Activated CD8-positive, alpha-beta memory T cell treated with anti-CD3 and anti-CD28 coated beads, Interleukin-2, amount 50 U/mL, for 24 hours (primary cell): ENCODE results near the gene ATP13A3.
A peak's percentile ranks its signal among the peaks of the same experiment; 100 is the strongest.
"Not testable (repeated sequence)": the region's sequence is repeated elsewhere in the genome, so short reads cannot be mapped to it uniquely, and the experiment has no call there.

Experiments used
- DNase-seq: peaks from one replicate; pipeline ENCODE4 v3.0.0-alpha.2; 2020; ENCODE audit errors: extremely low read depth

The ATP13A3 gene

DNA sequence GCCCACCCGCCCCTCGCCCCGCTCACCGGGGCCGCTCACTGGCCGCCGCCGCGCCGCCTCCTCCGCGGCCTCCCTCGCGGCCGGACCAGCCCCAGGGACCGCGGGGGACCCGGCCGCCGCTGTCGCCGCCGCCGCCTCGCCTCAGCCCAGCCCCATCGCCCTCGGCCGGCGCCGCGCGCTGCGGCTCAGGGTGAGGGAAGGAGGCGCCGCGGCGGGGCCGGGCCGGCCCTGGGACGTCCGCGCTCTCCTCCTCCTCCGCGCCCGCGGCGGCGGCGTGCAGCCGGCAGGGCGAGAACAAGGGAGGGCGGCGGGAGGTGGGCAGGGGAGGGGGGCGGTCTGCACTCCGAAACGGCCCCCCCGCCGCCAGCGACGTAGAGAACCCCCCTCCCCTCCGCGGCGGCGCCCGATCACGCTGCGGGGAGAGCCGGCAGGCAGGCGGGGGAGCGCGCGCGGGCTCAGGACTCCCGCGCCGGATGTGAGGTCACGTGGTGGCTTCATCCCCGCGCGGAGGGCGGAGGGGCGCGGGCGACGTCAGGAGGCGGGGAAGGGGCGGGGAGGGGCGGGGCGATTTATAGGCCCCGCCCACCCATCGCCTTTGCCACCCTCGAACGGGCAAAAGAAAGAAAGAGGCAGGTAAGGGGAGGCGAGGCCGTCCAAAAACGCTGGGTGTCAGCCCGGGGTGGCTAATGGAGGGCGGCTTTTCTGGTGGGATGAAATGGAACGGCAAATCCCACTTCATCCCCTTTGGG is at the start of gene ATP13A3:
ATP13A3 (minus strand) TSS at position 463 of the 749 bp plus-strand sequence. CDS start 24,812 bp downstream, outside the sequence.
- peak; percentile 51 for DNase-seq

GRCh38 chr3:194535199-194535598 is 48.4 kb upstream of the ATP13A3 start:
- not testable (repeated sequence) for DNase-seq

DNA sequence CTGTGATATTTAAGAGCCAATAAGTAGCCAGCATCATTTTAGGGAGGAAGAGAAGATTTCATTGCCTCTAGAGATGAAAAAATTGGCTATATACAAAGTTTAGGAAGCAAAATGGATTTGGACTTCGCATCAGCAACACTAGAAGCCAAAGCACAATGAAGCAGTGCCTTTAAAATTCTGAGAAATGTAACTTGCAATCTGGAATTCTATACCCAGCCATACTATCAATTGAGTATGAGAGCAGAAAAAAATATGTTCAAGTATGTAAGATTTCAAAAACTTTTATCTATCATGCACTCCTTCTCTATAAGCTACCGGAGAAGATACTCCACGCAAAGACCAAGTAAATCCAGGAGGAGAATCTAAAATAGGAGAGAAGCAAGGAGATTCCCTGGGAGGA is 47.4 kb upstream of the ATP13A3 start:
- DNase-seq: no peak

DNA sequence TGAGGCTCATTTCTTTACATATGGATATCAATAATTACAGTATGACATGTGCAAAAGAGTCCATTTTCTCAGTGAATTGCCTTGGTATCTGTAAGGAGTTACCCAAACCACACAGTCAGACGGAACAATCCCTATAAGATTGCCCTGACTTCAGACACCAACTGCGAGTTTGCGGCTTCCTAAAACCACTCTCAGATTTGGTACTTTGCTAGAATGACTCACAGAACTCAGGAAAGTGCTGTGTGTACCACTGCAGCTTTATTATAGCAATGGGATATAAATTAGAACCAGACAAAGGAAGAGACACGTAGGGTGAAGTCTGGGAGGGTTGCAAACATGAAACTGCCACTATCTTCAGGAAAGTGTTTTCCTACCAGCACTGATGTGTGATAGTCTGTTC is 45.8 kb upstream of the ATP13A3 start:
- no peak for DNase-seq

GRCh38 chr3:194527726-194528125 is 40.9 kb upstream of the ATP13A3 start:
- no peak for DNase-seq

- DNase-seq: no peak
Observed at GRCh38 chr3:194526164-194526563, 39.4 kb upstream of the ATP13A3 start.

DNA sequence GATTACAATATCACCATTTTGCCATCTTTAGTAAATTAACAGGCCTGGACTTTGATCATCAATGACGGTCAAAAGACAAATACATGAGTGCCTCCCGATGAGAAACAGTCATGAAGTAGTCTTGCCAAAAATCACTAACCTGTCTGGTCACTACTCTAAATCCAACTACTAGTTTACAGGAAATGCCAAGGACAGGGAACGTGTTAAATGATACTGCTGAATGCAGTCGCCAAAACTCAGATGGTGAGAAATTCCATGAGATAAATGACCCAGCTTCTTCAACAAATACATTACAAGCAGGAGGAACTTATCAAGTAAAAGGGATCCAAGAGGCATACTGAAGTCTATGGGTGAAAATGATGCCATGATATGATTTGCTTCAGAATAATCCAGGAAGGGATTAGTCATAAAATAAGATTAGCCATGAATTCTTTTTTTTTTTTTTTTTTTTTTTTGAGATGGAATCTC is 35.8 kb upstream of the ATP13A3 start:
- no peak for DNase-seq

DNA sequence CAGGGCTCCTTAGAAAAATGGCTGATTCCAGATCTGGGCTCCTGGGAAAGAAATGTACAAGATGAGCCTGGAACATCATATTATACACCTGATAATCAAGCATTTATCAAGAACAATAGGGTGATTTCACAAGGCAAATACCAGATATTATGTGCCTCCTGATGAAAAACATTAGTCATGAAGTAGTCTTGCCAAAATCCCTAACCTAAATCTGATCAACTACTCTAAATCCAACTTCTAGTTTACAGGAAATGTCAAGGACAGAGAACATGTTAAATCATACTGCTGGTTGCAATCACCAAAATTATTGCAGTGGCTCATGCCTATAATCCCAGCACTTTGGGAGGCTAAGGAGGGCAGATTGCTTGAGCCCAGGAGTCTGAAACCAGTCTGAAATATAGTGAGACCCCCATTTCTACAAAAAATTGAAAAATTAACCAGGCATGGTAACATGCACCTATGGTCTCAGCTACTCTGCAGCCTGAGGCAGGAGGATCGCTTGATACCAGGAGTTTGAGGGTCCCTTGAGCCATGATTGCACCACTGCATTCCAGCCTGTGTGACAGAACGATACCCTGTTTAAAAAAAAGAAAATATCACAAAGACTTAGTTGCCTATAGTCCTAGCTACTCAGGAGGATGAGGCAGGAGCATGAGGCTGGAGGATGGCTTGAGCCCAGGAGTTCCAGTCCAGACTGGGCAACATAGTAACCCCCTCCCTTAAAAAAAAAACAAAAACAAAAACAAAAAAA is 34.9 kb upstream of the ATP13A3 start:
- no peak for DNase-seq

DNA sequence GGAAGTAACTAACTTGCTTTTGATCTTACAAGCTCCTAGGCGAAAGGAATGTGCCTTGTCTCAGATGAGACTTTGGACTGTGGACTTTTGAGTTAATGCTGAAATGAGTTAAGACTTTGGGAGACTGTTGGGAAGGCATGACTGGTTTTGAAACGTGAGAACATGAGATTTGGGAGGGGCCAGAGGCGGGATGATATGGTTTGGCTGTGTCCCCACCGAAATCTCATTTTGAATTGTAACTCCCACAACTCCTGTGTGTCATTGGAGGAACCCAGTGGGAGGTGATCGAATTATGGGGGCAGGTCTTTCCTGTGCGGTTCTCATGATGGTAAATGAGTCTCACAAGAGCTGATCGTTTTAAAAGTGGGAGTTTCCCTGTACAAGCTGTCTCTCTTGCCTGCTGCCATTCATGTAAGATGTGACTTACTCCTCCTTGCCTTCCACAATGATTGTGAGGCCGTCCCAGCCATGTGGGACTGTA is 33.9 kb upstream of the ATP13A3 start:
- peak; percentile 54 for DNase-seq

- not testable (repeated sequence) for DNase-seq
Observed at GRCh38 chr3:194520201-194520600, 33.4 kb upstream of the ATP13A3 start.

GRCh38 chr3:194518652-194519051 is 31.9 kb upstream of the ATP13A3 start:
- no peak for DNase-seq

DNA sequence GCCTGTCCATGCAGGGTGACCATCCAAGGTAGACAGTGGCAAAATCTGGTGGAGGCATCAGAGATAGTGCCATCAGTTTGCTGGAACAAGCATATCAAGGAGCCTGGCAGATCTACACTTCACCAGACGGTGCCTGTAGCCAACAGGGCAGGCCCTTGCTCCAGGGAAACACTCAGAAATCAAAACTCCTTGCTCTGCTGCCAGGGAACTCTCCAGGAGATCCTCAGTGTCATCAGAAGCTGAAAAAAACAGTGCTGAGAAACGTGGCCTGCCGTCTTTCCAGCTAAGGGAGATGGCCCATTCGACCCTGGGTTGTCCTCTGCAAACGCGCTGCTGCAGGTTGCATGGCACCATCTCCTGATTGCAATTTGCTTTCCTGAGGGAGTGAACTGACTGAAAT is 30.5 kb upstream of the ATP13A3 start:
- DNase-seq: no peak

DNA sequence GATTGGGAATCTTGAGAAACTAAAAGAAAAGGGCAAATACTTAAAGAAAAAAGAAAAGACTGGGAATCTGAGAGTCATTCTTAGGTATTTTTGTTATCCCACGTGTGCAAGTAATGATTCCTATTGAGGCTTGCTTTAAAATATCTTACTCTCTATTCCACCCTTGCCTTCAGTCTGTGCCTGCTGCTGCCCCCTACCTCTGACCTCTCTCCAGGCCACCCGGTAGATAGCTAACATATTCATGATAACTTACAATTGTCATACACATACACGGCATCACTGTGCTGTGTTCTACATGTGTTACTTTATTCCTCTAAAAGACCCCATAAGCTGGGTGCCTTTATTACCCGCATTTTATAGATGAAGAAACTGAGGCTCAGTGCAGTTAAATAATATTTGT is 27.8 kb upstream of the ATP13A3 start:
- no peak for DNase-seq

GRCh38 chr3:194512895-194513601 is 26.2 kb upstream of the ATP13A3 start:
- DNase-seq: no peak

DNA sequence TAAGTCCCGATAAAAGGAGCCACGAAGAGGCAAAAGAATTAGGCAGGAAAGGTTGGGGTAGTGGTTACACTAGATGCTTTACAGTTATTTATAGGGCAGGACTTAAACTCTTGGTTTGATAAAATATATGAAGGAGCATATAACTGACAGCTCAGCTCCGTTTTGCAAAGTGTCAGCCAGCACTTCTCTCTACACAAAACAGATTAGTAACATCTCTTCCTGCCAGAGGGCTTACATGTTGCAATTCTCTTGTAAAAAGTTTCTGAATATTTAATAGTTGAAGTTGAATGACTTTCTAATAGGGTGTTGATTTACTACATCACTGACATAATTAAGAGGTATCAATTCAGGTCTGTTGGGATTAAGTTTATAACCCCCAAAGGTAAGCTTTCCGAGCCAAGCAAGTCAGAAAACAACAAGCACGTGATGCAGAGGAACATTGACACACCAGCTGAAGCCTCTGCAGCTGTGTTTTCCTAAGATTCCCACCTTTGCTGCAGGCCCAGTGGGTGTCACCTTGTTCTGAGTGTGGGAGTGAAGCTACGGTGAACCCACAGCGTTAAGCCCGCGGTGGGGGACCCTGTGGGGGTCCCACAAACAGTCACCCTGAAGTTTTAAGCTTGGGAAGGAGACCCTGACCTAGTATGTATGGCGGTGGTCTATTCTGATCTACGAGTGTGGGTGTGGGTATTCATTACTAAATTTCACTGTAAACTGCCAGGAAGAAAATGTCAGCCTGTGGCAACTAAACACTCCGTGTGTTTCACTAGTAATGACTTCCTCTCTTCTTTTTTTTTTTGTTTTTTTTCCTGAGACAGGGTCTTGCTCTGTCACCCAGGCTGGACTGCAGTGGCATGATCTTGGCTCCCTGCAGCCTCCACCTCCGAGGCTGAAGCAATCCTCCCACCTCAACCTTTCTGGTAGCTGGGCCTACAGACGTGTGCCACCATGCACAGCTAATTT is 22.0 kb upstream of the ATP13A3 start:
- no peak for DNase-seq

GRCh38 chr3:194507571-194507970 is 20.8 kb upstream of the ATP13A3 start:
- no peak for DNase-seq

GRCh38 chr3:194505791-194506415 is 19.1 kb upstream of the ATP13A3 start:
- DNase-seq: no peak

DNA sequence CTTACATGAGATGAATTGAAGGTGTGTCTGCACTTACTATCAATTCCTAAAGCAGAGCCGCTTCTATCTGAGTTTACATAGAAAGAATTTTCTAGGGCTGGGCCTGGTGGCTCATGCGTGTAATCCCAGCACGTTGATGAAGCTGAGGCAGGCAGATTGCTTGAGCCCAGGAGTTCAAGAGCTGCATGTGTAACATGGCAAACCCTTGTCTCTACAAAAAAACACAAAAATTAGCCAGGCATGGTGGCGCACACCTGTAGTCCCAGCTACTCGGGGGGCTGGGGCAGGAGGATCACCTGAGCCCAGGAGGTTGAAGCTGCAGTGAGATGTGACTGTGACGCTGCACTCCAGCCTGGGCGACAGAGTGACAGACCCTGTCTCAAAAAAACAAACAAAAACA is 18.1 kb upstream of the ATP13A3 start:
- DNase-seq: no peak

- DNase-seq: no peak
Observed at GRCh38 chr3:194504146-194504545, 17.3 kb upstream of the ATP13A3 start.

DNA sequence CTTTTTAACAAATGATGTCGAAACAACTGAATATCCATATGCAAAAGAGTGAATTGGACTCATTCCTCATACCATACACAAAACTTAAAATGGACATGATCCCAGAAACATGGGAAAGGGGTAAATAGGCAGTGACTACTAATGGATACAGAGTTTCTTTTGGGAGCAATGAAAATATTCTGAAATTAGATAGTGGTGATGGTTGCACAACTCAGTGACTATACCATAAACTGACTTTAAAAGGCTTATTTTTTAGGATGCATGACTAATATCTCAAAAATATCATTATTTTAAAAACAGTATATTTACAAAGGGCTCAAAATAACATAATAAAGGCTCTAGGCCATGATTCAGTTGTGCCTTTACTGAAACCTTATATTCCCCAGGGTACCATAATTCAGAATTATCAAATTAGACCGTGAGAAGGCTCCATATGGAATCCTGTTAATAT is 16.3 kb upstream of the ATP13A3 start:
- no peak for DNase-seq

GRCh38 chr3:194500198-194500597 is 13.4 kb upstream of the ATP13A3 start:
- DNase-seq: no peak
